Natural killer cell (primary cell): ENCODE results near the gene ABCB6. TPM values are rescaled to one million over a fixed set of nuclear protein-coding genes. Genes with fewer than 3 reads are reported as not detected.

ENCODE experiments used
- ATAC-seq, 3 donors: fragments of 150-1000 bp in 2 of 3; fragments of 200-7000 bp in 1 of 3; cut with Tn5 transposase; 1 replicate in 1 of 3; 2 replicates in 2 of 3; pipeline ENCODE4 v1.10.0; 2021; ENCODE audit warnings: mild to moderate bottlenecking in 2 of 3, moderate library complexity in 2 of 3
- DNase-seq, 2 donors: peaks; one replicate each; pipeline versions ENCODE4 v3.0.0 to v3.0.0-alpha.2; 2013 to 2021; ENCODE audit warnings: mixed read lengths in 1 of 2
- H3K27ac ChIP-seq: one replicate; pipeline ENCODE4 v1.5.1; 2013; ENCODE audit warnings: mild to moderate bottlenecking, low read length
- H3K27me3 ChIP-seq: one replicate; pipeline ENCODE4 v1.6.1; 2013; ENCODE audit warnings: low read length; ENCODE audit not compliant: control insufficient read depth, insufficient read depth
- H3K36me3 ChIP-seq: one replicate; pipeline ENCODE4 v1.6.1; 2013; ENCODE audit warnings: low read length; ENCODE audit not compliant: control insufficient read depth, insufficient read depth
- H3K4me1 ChIP-seq: one replicate; pipeline ENCODE4 v1.6.1; 2013; ENCODE audit warnings: low read length; ENCODE audit not compliant: control insufficient read depth, insufficient read depth
- H3K4me3 ChIP-seq: one replicate; pipeline ENCODE4 v1.5.1; 2013; ENCODE audit warnings: low read length
- H3K9me3 ChIP-seq: one replicate; pipeline ENCODE4 v1.6.1; 2013; ENCODE audit warnings: low read length; ENCODE audit not compliant: control insufficient read depth, insufficient read depth
- H3K27ac Mint-ChIP-seq, 2 donors: one replicate each; pipeline ENCODE4 v1.8.0; 2022; ENCODE audit warnings: mild to moderate bottlenecking in 2 of 2, mixed read lengths in 2 of 2, moderate library complexity in 1 of 2
- H3K27me3 Mint-ChIP-seq, 2 donors: one replicate each; pipeline ENCODE4 v1.8.0; 2022; ENCODE audit warnings: low read depth in 2 of 2, mixed read lengths in 2 of 2
- H3K36me3 Mint-ChIP-seq: one replicate; pipeline ENCODE4 v1.8.0; 2022; ENCODE audit warnings: mixed read lengths
- H3K4me1 Mint-ChIP-seq, 2 donors: one replicate each; pipeline ENCODE4 v1.8.0; 2022; ENCODE audit warnings: mixed read lengths in 2 of 2
- H3K4me3 Mint-ChIP-seq: one replicate; pipeline ENCODE4 v1.8.0; 2022; ENCODE audit warnings: mild to moderate bottlenecking, moderate library complexity, mixed read lengths
- H3K9me3 Mint-ChIP-seq, 2 donors: one replicate each; pipeline ENCODE4 v1.8.0; 2022; ENCODE audit warnings: mixed read lengths in 2 of 2
- CTCF ChIP-seq: fragments of 200-600 bp; IDR thresholded peaks from one replicate; pipeline ENCODE4 v1.8.0; 2022; ENCODE audit warnings: antibody characterized with exemption
- WGBS: methylation state at CpG from one replicate; pipeline ENCODE4 v1.1.7; 2013; ENCODE audit warnings: missing lambda C conversion rate; ENCODE audit not compliant: insufficient coverage; 5-methylcytosine and 5-hydroxymethylcytosine counted together
- intact Hi-C: fragments of 100-400 bp; cut with micrococcal nuclease; formaldehyde crosslinking; loops from one replicate; pipeline ENCODE4 v1.14.2; 2022
- total RNA-seq, 4 donors: library from RNA; stranded (reverse); fragments of 120-200 nt in 1 of 4; gene quantifications; one replicate each; pipeline versions ENCODE4 v1.2.3 to v1.2.4, GENCODE V29; 2013 to 2022

Gene ABCB6
- total RNA-seq, 3 donors from 2014 or later (not counting 1 experiment from before 2014, with no cell fraction given), result 0.93 to 3.4 (median 1.9) TPM

GRCh38 chr2:219182331-219183150, 36.2 kb downstream of the ABCB6 start:
- peaks cover 20% of the 10 kb centered on the region for H3K4me1 ChIP-seq
- TF ChIP-seq CTCF, result no peak
- peak overlapping the region; percentile 47 to 70 for H3K27ac Mint-ChIP-seq
- H3K27me3 ChIP-seq, result no peaks in the 10 kb centered on the region
- no peaks in the 10 kb centered on the region for H3K27me3 Mint-ChIP-seq
- intact Hi-C loops, result no loop called here
- H3K4me3 Mint-ChIP-seq, result no peak overlapping the region
- peaks cover 53% of the 10 kb centered on the region for H3K36me3 ChIP-seq
- no peak overlapping the region for H3K4me3 ChIP-seq
- WGBS, result 70% methylated on average over 7 of the region's 8 CpGs
- H3K36me3 Mint-ChIP-seq, result no peaks in the 10 kb centered on the region
- no peak for DNase-seq
- H3K9me3 ChIP-seq, result no peaks in the 10 kb centered on the region
- ATAC-seq, result no peak
- peaks cover 22 to 42% of the 10 kb centered on the region in 2 donors for H3K4me1 Mint-ChIP-seq
- H3K9me3 Mint-ChIP-seq, result no peaks in the 10 kb centered on the region
- no peak overlapping the region for H3K27ac ChIP-seq

GRCh38 chr2:219181531-219181930, 37.2 kb downstream of the ABCB6 start:
- no peak overlapping the region for H3K4me3 ChIP-seq

GRCh38 chr2:219180961-219181360, 37.8 kb downstream of the ABCB6 start:
- Histone ChIP-seq H3K4me3 (no peak overlapping the region), H3K27me3 (no peaks in the 10 kb centered on the region), H3K9me3 (no peaks in the 10 kb centered on the region), H3K27ac (no peak overlapping the region), H3K36me3 (peaks cover 53% of the 10 kb centered on the region), H3K4me1 (peaks cover 28% of the 10 kb centered on the region)
- H3K4me1 Mint-ChIP-seq, result peaks cover 31 to 52% of the 10 kb centered on the region in 2 donors
- no peak for ATAC-seq
- H3K27me3 Mint-ChIP-seq, result no peaks in the 10 kb centered on the region
- no peak for TF ChIP-seq CTCF
- 94% methylated on average over 5 of the region's 5 CpGs for WGBS
- DNase-seq, result no peak
- H3K9me3 Mint-ChIP-seq, result no peaks in the 10 kb centered on the region
- H3K27ac Mint-ChIP-seq, result no peak overlapping the region
- H3K4me3 Mint-ChIP-seq, result no peak overlapping the region
- intact Hi-C loops, result no loop called here
- no peaks in the 10 kb centered on the region for H3K36me3 Mint-ChIP-seq

More at GRCh38 chr2:219181531-219181930, 37.2 kb downstream of the ABCB6 start:
- H3K27ac Mint-ChIP-seq, result no peak overlapping the region
- Histone ChIP-seq H3K27me3 (no peaks in the 10 kb centered on the region), H3K4me1 (peaks cover 25% of the 10 kb centered on the region), H3K27ac (no peak overlapping the region), H3K9me3 (no peaks in the 10 kb centered on the region), H3K36me3 (peaks cover 53% of the 10 kb centered on the region)
- H3K4me3 Mint-ChIP-seq, result no peak overlapping the region
- TF ChIP-seq CTCF, result no peak
- no peaks in the 10 kb centered on the region for H3K36me3 Mint-ChIP-seq
- intact Hi-C loops, result no loop called here
- DNase-seq (no peak), ATAC-seq (no peak)
- H3K9me3 Mint-ChIP-seq, result no peaks in the 10 kb centered on the region
- no peaks in the 10 kb centered on the region for H3K27me3 Mint-ChIP-seq
- peaks cover 29 to 49% of the 10 kb centered on the region in 2 donors for H3K4me1 Mint-ChIP-seq
- 96% methylated on average over 6 of the region's 6 CpGs for WGBS
